ENCODE data around the gene ZSCAN12. TPM values are rescaled to one million over a fixed set of nuclear protein-coding genes. Genes with fewer than 3 reads are reported as not detected.

Gene ZSCAN12
- total RNA-seq, 1 donor from 2014 or later = 2.4 TPM

DNA sequence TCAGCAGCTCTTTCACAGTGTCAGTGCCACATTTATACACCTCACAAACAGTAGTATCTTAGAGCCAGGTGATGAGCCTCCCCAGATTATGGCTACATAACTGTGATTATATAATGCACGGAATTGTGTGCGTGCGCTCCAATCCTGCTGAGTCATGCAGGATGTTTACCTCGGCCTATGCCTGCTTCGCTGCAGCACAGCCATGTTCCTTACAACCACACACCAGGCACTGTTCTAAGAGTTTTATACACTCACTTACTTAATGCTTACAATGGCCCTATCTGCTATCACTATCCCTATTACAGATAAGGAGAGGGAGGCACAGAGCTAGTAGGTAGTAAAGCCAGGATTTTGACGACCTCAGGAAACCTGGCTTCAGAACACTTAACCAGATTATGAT, 42.5 kb downstream of the ZSCAN12 start:
- intact Hi-C loops (cut with DNase I) = loop anchor here (2.0 to 10.0 kb wide), 5 partner anchors 75 to 882 kb away; partner anchors contain the start of genes PGBD1, ZNF165 and ZNF184
- ATAC-seq (no peak), DNase-seq (ENCODE audit: missing footprints) (no peak)

DNA sequence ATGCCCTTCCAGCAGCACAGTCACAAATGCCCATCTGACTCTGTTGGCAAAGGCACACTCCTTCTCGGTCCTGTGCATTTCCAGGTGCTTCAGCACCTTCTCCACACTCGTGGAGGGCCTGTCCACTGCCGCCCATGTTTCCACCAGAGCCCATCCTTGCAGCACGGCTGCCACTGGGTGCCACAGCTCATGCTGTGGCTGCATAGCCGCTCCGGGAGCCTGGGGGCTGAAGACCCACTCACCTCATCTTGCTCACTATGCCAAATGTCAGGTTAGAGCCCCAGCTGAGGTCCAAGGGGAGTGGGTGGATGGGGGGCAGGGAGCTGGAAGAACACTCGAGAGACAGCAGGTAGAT, 42.9 kb downstream of the ZSCAN12 start:
- ATAC-seq = no peak
- intact Hi-C loops (cut with DNase I) = loop anchor here (2.0 to 10.0 kb wide), 5 partner anchors 74 to 882 kb away; partner anchors contain the start of genes PGBD1, ZNF165 and ZNF184
- DNase-seq (ENCODE audit: missing footprints) = no peak

DNA sequence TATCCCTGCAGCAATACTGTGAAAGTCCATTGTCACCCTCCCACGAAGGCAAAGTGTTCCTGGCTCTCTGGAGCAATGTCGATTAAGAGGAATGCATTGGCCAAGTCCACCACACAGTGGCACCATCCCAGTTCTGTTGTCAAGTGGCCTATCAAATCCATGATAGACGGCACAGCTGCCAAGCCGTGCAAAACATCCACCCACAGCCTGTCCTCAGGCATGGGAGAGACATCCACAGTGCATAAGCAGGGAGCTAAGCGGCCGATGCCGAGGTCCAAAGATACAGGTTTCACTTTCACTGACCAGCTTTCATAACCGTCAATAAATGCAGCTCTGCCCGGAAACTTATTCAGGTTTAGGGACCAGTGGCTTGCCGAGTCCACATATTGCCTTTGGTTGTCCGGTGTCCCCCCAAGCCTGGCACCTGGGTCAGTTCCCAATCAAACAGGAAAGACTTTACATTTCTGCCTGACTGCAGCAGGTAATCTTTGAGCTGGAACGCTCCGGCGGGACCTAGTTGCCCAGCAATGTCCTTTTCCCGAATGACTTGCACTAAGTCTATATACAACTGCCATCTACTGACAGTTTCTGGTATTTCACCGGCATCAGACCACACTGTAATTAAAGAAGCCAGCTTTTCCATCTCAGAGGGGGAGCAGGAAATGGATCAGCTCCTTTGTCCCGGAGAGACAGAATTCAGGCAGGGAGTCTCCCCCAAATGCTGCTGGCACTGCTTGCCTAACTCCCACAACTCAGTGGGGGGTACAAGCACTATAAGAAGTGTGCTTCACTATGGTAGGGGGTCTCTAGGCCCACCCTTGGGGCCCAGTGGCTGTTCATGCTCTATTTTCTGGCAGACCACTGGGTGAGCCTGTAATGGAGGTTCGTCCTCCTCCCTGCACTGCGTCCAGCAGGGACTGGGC, 43.5 kb downstream of the ZSCAN12 start:
- intact Hi-C loops (cut with DNase I) = loop anchor here (2.0 to 10.0 kb wide), 6 partner anchors 74 to 881 kb away; partner anchors contain the start of genes PGBD1, ZKSCAN4, ZNF165 and ZNF184
- ATAC-seq = peak; percentile 88
- DNase-seq (ENCODE audit: missing footprints) = peak; percentile 84

DNA sequence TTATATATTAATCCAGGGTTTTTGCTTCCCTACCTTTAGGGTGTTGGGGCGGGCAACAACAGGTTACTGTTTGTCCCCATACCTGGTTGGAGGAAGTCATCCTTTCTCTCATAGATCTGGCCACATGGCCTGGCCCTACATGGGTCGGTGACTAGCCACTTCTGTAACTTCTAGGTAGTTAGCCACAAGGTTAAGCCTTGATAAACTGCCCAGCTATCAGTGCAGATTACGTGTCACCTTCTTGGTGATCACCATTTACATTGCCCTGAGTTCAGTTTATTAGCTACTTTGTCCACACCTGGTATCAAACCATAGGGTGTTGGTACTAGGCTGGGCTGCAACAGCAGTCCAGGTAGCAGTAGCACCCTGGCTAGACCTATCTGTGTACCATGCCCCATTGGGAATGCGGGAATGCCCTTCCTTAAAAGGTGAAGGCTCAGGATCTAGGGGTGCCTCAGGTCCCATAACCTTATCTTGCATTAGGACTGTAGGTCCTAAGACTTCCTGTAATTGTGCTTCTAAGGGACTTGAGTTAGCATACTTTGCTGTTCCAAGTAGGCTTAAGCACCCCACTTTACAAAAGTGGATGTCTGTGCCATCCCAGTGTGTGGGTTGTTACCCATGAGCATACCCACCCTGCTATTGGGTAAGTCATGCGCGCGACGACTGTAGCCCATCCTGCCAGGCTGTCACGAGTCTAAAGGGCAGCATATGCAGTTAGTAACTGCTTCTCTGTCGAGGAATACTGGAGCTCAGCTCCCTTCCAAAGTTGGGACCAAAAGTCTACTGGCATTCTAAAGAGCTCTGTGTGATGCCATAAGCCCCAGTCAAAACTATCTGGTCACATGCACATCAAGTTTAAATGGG, 44.6 kb downstream of the ZSCAN12 start:
- ATAC-seq = no peak
- intact Hi-C loops (cut with DNase I) = loop anchor here (2.0 to 10.0 kb wide), 5 partner anchors 73 to 880 kb away; partner anchors contain the start of genes PGBD1, ZKSCAN4, ZNF165 and ZNF184
- no peak for DNase-seq (ENCODE audit: missing footprints)

DNA sequence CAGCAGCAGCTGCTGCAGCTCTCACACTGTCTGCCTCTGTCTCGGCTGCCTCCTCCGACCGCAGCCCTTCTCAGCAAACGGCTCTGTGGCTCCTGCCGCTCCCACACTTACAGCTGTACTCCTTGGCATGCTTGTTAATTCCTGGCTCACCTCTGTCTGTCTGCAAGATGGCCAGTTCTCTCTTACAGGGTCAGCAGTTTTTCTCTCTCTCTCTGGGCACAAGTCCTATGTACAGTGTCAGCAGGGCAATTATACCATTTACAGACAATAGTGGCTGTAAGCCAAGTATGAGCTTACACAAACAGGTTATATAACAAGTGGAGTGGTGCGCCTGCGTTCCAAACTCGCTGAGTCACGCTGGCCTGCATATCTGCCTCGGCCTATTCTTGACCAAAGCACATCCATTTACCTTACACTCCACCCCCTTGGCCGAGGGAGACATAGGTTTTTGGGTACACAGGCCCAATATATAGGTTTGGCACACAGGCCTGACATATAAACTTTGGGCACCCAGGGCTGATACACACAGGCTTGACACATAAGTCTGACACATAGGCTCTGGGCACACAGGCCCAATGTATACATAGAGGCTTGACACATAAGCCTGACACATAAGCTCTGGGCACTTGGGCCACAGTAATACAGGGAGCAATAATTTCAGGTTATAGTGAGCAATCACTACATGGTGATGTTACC, 45.4 kb downstream of the ZSCAN12 start:
- intact Hi-C loops (cut with DNase I) = loop anchor here (2.0 to 10.0 kb wide), 3 partner anchors 101 to 879 kb away; partner anchors contain the start of genes ZKSCAN4 and ZNF184
- DNase-seq (ENCODE audit: missing footprints) (no peak), ATAC-seq (no peak)

DNA sequence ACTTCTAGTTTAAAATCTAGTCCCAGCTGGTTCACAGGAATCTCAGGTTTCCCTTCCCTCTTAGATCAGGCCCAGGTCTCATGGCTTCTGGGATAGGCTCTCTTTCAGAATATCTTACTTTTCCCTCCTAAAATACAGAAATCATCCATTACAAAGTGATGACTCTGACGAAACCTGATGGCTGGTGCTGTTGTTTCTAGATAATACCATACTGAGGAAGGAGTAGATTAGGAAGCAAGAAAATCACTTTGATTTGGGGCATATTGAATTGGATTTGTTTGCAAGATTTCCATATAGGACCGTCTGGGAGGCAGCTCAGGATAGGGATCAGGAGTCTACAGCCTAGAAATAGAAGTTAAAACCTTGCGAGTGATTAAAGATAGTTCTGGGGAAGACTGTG, 46.2 kb downstream of the ZSCAN12 start:
- DNase-seq (ENCODE audit: missing footprints) (no peak), ATAC-seq (no peak)
- intact Hi-C loops (cut with DNase I) = loop anchor here (10.0 kb wide), 2 partner anchors 459 to 879 kb away; partner anchors contain the start of gene ZNF184

DNA sequence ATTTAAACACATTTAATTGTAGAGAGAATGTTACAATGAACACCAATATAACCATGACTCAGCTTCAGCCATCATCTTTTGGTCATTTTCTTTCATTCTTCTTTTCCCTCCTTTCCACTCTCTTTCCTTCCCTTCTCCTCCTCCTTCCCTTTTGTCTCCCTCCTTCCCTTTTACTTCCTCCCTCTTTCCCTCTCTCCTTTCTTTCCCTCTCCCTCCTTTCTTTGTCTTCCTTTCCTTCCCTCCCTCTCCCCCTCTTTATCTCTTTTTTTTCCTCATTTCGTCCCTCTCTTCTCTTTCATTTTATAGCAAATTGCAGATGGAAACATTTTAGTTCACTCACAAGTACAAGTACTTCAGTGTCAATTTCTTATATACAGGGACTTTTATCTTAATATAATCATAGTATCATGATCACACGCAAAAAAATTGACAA, 48.0 kb downstream of the ZSCAN12 start:
- DNase-seq (ENCODE audit: missing footprints) (no peak), ATAC-seq (no peak)
- intact Hi-C loops (cut with DNase I) = loop anchor here (2.0 to 10.0 kb wide), 3 partner anchors 215 to 877 kb away; partner anchors contain the start of gene ZNF184

DNA sequence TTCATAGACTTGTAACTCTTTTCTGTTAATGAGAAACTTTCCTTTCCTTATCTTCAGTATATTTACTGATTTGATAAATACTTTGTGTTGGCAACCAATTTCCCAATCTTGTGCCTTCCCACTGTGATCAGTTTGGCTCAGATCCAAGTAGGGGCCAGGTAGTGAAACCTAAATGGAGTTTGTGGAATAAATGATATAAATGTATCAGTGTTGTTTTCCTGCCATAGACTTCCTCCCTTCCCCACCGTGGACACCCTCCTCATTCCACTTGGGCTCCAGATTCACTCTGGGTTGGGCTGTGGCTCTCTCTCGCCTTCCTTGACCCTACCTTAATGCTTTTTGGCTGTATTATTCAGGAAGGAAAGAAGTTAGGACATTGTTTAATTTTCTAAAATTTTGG, 48.5 kb downstream of the ZSCAN12 start:
- DNase-seq (ENCODE audit: missing footprints) (no peak), ATAC-seq (no peak)
- intact Hi-C loops (cut with DNase I) = loop anchor here (2.0 to 10.0 kb wide), 3 partner anchors 214 to 876 kb away; partner anchors contain the start of gene ZNF184

DNA sequence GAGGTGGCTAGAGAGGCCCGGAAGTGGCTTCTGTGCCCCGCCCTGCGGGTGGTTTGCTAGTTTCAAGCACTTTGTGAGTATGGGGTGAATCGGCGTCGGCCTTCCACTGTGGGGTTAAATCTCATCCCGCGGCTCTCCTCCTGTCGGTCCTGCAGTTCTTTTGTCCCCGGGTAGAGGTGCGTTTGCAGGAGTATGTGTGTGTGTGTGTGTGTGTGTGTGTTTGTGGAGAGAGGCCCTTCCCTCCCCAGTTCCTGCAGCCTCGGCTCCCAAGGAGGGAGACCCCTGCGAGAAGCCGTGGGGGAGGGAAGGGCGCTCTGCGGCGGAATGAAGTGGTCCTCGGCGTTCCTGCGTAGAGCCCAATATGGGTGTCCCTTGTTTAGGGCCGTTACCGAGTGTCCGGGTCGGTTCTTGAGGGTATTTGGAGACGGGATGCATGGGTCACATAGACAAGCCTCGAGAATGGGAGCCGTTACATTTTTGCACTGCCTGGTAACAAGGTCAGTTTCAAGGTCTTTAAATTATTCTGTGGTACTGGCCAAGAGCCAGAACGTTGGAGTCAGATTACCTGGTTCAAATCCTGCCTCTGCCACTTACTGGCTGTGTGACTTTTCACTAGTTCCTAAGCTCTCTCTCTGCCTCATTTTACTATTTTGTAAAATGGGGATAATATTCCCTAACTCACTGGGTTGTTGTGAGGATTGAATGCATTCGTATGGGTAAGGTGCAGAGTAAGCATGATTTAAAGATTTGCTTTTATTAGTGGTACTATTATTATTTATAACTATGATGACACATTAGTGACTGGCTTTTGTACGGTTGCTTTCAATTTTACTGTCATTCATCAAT, 49.4 kb downstream of the ZSCAN12 start, which contains the start of gene ZKSCAN3:
Gene ZKSCAN3, plus strand, starts transcription at position 56 of the 846 bp plus-strand sequence. CDS start 9,640 bp downstream, outside the sequence.
- peak; percentile 92 for DNase-seq (ENCODE audit: missing footprints)
- intact Hi-C loops (cut with DNase I) = loop anchor here (1.0 to 10.0 kb wide), 4 partner anchors 14 to 875 kb away; partner anchors contain the start of genes ZNF184 and ZSCAN31
- peak; percentile 96 for ATAC-seq

DNA sequence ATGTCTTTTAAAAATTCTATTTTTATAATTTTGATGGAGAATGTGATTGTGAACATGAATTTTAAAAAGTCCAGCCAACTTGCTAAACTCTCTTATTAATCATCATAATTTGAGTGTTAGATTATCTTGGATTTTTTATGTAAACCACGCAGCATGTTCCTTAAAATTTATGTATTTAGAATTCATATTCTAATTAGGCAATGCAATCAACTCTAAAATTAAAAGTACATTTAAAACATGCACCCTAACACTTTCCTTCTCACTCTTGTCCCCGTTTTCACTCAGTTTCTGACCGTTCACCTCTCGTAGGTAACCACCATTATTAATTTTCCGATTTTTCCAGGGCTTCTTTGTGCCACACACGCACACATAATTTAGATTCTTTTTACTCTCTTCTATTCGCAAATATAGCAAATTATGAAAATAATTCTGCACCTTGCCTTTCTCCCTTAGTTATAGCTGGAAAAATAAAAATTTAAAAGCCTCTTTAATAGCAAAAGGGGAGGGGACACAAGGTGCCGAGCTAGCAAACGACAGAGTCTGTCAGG, 50.1 kb downstream of the ZSCAN12 start:
- intact Hi-C loops (cut with DNase I) = loop anchor here (1.0 kb wide), 1 partner anchor 13 kb away; the partner anchor contains the start of gene ZSCAN31
- DNase-seq (ENCODE audit: missing footprints) = no peak
- no peak for ATAC-seq

DNA sequence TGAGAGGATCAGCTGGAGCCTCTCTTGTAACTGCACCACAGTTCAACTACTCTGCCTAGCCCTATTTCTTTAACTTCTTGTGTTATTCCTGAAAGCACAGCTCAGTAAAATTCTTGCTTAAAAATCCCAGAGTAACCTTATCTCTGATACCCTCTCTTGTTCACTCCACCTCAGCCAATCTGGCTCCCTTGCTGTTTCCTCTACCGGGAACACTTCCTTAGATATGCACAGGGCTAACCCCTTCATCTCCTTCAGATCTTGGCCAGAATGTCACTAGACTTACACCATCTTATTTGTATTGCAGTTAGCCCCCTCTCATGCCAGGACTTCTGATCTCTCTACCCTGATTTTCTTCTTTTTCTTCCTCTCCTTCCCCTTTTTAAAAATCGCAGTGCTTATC, 52.4 kb downstream of the ZSCAN12 start:
- intact Hi-C loops (cut with DNase I) = no loop called here
- no peak for DNase-seq (ENCODE audit: missing footprints)
- ATAC-seq = no peak

DNA sequence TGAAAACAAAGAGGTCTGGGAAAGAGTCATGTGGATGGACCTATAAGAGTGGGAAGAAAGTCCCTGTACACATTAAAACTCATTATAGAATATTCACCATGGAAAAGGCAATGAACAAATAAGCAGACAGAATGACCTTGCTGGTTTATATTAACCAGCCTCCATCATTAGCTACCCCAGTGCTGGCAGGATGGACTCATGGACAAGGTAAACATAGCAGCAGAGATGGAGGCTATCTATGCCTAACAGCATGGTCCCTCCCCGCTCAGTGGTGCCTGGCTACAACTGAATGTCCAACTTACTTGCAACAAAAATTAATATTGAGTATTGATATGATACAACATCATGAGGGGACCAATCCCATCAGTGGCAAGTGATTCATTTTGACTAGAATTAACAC, 54.3 kb downstream of the ZSCAN12 start:
- intact Hi-C loops (cut with DNase I) = no loop called here
- ATAC-seq (no peak), DNase-seq (ENCODE audit: missing footprints) (no peak)

DNA sequence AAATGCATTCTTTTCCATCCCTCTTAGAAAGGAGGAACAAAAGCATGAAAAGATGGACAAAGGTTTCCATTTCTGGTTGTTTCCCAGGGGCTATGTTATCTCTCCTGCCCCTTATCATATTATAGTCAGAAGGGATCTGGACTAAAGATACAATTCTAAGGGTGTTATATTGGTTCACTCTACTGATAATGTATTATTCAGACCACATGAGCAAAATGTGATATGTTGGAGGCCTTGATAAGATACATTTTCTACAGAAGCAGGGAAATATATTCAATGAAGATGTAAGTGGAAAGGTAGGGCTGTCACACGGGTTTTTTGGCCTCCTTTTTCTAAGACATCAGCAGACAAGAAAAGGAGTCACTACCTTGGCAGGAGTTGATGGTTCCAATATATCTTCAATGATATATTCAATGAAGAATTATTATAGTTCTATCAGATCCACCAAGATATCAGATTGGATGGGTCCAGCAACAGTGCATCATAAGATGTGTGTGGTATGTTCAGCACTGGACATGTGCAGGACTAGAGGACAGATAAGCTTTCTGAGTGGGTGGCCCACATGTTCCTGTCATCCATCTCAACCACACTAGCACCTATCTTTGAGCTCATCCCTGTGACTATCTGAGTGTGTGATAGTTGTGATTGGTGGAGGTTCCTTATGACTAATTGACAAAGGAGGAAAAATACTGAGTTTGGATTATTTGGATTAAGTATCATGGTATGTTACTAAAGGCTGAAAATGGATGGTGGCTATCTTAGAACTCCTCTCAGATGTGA, 55.5 kb downstream of the ZSCAN12 start:
- ATAC-seq = no peak
- intact Hi-C loops (cut with DNase I) = no loop called here
- DNase-seq (ENCODE audit: missing footprints) = no peak

DNA sequence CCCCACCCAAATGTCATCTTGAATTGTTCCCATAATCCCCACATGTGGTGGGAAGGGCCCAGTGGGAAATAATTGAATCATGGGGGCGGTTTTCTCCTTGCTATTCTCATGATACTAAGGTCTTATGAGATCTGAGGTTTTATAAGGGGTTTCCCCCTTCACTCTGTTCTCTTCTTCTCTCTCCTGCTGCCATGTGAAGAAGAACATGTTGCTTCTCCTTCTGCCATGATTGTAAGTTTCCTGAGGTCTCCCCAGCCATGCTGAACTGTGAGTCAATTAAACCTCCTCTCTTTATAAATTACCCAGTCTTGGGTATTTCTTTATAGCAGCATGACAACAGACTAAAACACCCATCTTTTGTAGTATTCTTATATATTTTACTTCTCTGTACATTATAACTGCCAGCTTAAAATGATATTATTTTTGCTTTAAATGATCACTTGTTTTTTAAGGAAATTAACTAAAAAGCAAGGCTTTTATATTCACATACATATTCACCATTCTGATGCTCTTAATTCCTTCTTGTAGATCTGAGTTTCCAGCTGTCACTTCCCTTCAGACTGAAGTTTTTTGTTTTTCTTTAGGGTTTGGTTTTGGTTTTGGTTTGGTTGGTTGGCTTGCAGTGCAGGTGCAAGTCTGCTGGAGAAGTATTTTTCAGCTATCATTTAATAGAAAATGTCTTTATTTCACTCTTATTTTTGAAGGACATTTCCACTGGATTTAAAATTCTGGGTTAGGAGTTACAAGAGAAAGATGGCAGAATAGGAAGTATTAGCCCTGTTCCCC, 59.0 kb downstream of the ZSCAN12 start:
- no peak for DNase-seq (ENCODE audit: missing footprints)
- ATAC-seq = no peak
- intact Hi-C loops (cut with DNase I) = no loop called here

DNA sequence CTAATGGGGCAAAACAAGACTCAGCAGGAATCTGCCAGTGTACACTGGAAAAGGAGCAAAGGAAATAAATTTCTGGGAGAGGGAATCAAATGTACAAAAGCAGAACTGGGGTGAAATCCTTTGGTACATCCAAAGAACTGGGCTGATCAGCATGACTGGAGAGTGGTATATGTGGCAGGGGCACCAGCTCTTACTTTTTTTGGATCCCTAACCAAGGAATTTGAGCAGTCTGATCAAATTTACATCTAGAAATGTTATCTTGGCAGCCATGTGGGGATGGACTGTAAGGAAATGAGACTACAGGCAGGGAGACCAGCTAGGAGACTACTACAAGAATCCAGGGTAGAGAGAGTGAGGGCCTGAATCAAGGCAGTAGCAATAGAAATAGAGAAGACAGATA, 62.4 kb downstream of the ZSCAN12 start:
- DNase-seq (ENCODE audit: missing footprints) (no peak), ATAC-seq (no peak)
- intact Hi-C loops (cut with DNase I) = loop anchor here (5.0 kb wide), 1 partner anchor 55 kb away; the partner anchor contains the start of gene PGBD1

All from Right ventricle myocardium inferior (tissue), 1 donor.